ENCODE measurements around the gene RANBP1. TPM values are rescaled to one million over a fixed set of nuclear protein-coding genes. Genes with fewer than 3 reads are reported as not detected.

Gene RANBP1
- total RNA-seq, 1 experiment from 2014 or later = 168 TPM

DNA sequence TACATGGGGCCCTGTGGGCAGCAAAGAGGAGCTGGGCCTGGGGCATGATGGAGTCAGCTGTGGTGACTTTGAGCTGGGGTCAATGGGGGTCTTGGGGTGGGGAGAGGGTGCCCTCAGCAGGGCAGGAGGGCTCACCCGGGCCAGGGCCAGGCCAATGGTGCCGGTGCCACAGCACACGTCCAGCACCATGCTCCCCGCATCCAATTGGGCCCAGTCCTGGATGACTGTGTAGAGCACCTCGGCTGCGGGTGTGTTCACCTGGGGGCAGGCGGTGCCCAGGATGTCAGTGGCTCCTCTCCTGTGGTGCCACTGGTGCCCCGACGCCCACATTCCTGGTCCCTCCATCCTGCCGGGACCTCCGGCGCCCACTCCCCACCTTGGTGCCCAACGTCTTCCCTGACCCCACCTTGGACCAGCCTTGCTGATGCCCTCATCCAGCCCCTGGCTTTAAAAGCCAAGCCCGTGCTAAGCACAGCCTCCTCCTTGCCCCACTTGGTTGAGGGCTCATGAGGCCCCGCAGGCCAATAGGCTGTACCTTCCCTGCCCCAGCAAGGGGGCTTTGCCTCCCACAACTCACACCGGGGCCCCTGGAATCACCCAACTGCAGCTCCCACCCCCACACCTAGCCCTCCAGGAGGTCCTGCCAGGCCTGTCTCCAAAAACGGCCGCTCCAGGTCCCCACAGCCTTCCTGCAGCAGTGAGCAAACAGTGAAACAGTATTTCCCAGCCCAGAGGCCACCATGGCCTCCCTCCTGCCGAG is 2.2 kb upstream of the RANBP1 start:
- H4K20me1 ChIP-seq (ENCODE audit: insufficient read depth) = no peaks in the 10 kb centered on the region
- H3K9me3 ChIP-seq (ENCODE audit: insufficient read depth, low read depth) = no peaks in the 10 kb centered on the region
- peaks cover 4% of the 10 kb centered on the region; the same call in 1 of the 2 replicates for H3K4me1 ChIP-seq (replicated peaks; ENCODE audit: insufficient read depth)
- H2AFZ ChIP-seq = no peak overlapping the region
- peaks cover 28% of the 10 kb centered on the region for H3K79me2 ChIP-seq (ENCODE audit: low read depth)
- no peak for TF ChIP-seq EZH2 (IDR thresholded peaks at IDR 0.05; ENCODE audit: low read depth)
- TF ChIP-seq, protein P1, sequence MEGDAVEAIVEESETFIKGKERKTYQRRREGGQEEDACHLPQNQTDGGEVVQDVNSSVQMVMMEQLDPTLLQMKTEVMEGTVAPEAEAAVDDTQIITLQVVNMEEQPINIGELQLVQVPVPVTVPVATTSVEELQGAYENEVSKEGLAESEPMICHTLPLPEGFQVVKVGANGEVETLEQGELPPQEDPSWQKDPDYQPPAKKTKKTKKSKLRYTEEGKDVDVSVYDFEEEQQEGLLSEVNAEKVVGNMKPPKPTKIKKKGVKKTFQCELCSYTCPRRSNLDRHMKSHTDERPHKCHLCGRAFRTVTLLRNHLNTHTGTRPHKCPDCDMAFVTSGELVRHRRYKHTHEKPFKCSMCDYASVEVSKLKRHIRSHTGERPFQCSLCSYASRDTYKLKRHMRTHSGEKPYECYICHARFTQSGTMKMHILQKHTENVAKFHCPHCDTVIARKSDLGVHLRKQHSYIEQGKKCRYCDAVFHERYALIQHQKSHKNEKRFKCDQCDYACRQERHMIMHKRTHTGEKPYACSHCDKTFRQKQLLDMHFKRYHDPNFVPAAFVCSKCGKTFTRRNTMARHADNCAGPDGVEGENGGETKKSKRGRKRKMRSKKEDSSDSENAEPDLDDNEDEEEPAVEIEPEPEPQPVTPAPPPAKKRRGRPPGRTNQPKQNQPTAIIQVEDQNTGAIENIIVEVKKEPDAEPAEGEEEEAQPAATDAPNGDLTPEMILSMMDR (conservative IDR thresholded peaks at IDR 0.05) = no peak
- no peaks in the 10 kb centered on the region for H3K36me3 ChIP-seq (ENCODE audit: low read depth)
- BruUV-seq (replicated peaks) = no TSS peak
- H3K4me3 ChIP-seq = no peak overlapping the region
- no peak overlapping the region for H3K27ac ChIP-seq
- DNase-seq = no peak
- no peak overlapping the region for H3K4me2 ChIP-seq
- ChIA-PET CTCF (no interaction called here), POLR2A (ENCODE audit: unreplicated experiment) (interaction anchor here (0.5 kb wide), 1 partner anchor 46 kb away, joined by 11 read pairs; no protein-coding TSS in a partner anchor)
- H3K9me2 ChIP-seq (ENCODE audit: insufficient read depth) = no peaks in the 10 kb centered on the region
- H3K27me3 ChIP-seq (ENCODE audit: insufficient read depth, low read depth) = no peaks in the 10 kb centered on the region
- peaks cover 24% of the 10 kb centered on the region; the same call in 1 of the 2 replicates for H3F3A ChIP-seq (ENCODE audit: insufficient read depth, low read depth)
- intact Hi-C loops (cut with micrococcal nuclease; ENCODE audit: unreplicated experiment) = no loop called here

DNA sequence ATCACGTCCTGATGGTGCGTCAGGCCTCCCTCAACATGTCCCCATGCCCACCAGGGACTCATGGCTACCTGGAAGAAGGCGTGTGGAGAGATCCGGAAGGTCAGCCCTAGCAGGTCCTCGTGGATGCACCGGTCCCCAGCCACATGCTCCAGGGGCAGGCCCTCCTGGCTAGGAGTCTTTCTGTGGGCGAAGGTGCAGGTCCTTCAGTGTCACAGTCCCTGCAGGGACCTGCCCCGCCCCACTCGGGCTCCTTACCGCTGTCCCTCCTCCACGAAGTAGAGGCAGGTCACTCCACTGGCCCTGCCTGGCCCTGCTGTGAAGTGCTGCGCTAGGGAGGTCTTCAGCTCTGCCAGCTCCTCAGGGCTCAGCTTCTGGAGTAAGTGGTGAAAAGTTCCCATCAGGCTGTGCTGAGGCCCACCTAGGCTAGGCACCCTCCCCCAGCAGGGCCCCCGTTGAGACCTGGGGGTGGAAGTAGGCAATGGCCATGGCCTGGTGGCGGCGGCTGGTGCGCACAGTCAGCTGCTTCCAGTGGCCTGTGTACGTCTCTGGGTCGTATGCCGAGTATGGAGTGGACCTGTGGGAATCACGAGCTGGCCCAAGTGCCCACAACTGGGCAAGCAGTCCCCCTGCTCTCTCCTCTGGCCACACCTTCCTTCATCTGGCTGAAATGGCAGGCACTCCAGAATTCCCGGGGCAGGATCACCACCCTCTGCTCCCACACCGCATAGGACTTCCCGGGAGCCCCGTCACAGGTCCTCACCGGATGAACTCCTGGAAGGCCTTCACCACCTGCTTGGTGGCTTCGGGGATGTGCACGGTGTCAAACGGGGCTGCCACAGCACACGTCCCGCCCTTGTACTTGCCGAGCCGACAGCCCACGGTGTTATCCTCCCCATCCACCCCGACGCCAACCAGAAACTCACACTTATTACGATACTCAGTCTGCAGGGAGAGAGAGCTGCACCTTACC is 1.1 kb upstream of the RANBP1 start:
- no peak for TF ChIP-seq EZH2 (IDR thresholded peaks at IDR 0.05; ENCODE audit: low read depth)
- TF ChIP-seq, protein P1 (conservative IDR thresholded peaks at IDR 0.05) = no peak
- Histone ChIP-seq H3K4me1 (replicated peaks; ENCODE audit: insufficient read depth) (peaks cover 9% of the 10 kb centered on the region; the same call in 1 of the 2 replicates), H3K9me3 (ENCODE audit: insufficient read depth, low read depth) (no peaks in the 10 kb centered on the region), H3K4me2 (no peak overlapping the region), H3K79me2 (ENCODE audit: low read depth) (peaks cover 38% of the 10 kb centered on the region), H3K36me3 (ENCODE audit: low read depth) (no peaks in the 10 kb centered on the region), H2AFZ (no peak overlapping the region), H3F3A (ENCODE audit: insufficient read depth, low read depth) (peaks cover 20% of the 10 kb centered on the region; the same call in 1 of the 2 replicates), H3K27ac (no peak overlapping the region), H3K4me3 (no peak overlapping the region), H4K20me1 (ENCODE audit: insufficient read depth) (no peaks in the 10 kb centered on the region), H3K9me2 (ENCODE audit: insufficient read depth) (no peaks in the 10 kb centered on the region), H3K27me3 (ENCODE audit: insufficient read depth, low read depth) (no peaks in the 10 kb centered on the region)
- CTCF ChIA-PET = no interaction called here
- BruUV-seq (replicated peaks) = no TSS peak
- DNase-seq = no peak
- intact Hi-C loops (cut with micrococcal nuclease; ENCODE audit: unreplicated experiment) = no loop called here
- POLR2A ChIA-PET (ENCODE audit: unreplicated experiment) = no interaction called here

DNA sequence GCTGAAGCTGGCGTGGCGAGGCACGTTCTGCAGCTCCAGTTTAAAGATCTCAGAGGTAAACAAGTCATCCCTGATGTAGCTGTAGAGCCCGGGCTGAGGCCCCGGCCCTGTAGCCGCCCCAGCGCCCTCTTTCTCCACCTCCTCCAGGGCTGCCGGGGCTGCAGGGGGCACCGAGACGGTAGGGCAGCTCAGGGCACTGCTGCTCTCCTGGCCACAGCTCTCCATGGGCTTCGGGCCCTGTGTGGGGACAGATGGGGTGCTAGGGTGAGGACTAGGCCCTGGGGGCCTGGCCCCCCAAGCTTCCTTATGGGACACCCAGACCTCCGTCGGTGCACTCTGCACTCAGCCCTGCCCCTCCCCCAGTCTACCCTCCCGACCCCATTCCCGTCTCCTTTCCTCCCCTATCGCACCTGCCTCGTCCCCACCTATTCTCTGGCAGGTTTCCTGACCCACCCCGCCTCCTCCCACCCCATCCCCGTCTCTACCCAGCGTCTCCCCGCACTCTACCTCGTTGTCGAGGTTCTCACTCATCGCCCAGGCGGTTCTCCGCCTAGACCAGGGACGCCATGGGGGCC is 559 bp downstream of the RANBP1 start:
- ChIA-PET CTCF (no interaction called here), POLR2A (ENCODE audit: unreplicated experiment) (no interaction called here)
- no peaks in the 10 kb centered on the region for H3K9me3 ChIP-seq (ENCODE audit: insufficient read depth, low read depth)
- 0 out of 2 replicates have a peak overlapping the region, but pooled peaks have one; percentile 28 for H3K27ac ChIP-seq
- H3K4me3 ChIP-seq = peak overlapping the region; percentile 67
- TF ChIP-seq, protein P1 (conservative IDR thresholded peaks at IDR 0.05) = no peak
- TF ChIP-seq EZH2 (IDR thresholded peaks at IDR 0.05; ENCODE audit: low read depth) = no peak
- H3K9me2 ChIP-seq (ENCODE audit: insufficient read depth) = no peaks in the 10 kb centered on the region
- peak overlapping the region; percentile 68 for H3K4me2 ChIP-seq
- no peaks in the 10 kb centered on the region for H3K27me3 ChIP-seq (ENCODE audit: insufficient read depth, low read depth)
- H3K79me2 ChIP-seq (ENCODE audit: low read depth) = peaks cover 55% of the 10 kb centered on the region
- no peaks in the 10 kb centered on the region for H3K36me3 ChIP-seq (ENCODE audit: low read depth)
- no peaks in the 10 kb centered on the region for H4K20me1 ChIP-seq (ENCODE audit: insufficient read depth)
- H3K4me1 ChIP-seq (replicated peaks; ENCODE audit: insufficient read depth) = peaks cover 9% of the 10 kb centered on the region; the same call in 1 of the 2 replicates
- intact Hi-C loops (cut with micrococcal nuclease; ENCODE audit: unreplicated experiment) = loop anchor here (2.0 kb wide), 2 partner anchors 36 to 154 kb away; partner anchors contain the start of gene DGCR8
- H3F3A ChIP-seq (ENCODE audit: insufficient read depth, low read depth) = peaks cover 7% of the 10 kb centered on the region; the same call in 1 of the 2 replicates
- peak overlapping the region; percentile 88 for H2AFZ ChIP-seq
- no peak for DNase-seq
- BruUV-seq (replicated peaks) = no TSS peak
